K562 (cell line): ENCODE results near the gene CUX1. TPM values are rescaled to one million over a fixed set of nuclear protein-coding genes. Genes with fewer than 3 reads are reported as not detected.

Experiments
- ATAC-seq: fragments of 200-7000 bp; cut with Tn5 transposase; 3 replicates; pipeline ENCODE4 v1.9.1; 2020; ENCODE audit warnings: moderate library complexity
- BruUV-seq: library from RNA; stranded (reverse); fragments of 400-500 nt; replicated peaks from 2 replicates; lab custom pipeline; 2021; lab: Mats Ljungman, UMichigan
- CTCF ChIA-PET: fragments of 300-600 bp; formaldehyde crosslinking; extraction: SDS; loops from one replicate; lab custom pipeline; 2021; ENCODE audit warnings: low intra/inter-chr PET ratio; lab: Yijun Ruan, JAX
- POLR2A ChIA-PET: fragments of 300-600, 350-650 bp; sonication (Branson Sonifier 250); formaldehyde crosslinking; extraction: SDS; loops from one replicate; lab custom pipeline; 2021; ENCODE audit warnings: antibody characterized with exemption, inconsistent platforms; lab: Yijun Ruan, JAX
- DNase-seq, 4 experiments: peaks; one replicate each; pipeline versions ENCODE4 v3.0.0 to v3.0.0-alpha.2; 2011 to 2018; ENCODE audit warnings: low spot score in 3 of 4, mixed read lengths in 3 of 4; ENCODE audit errors: extremely low read depth in 1 of 4
- FAIRE-seq: peaks from 2 replicates; lab custom pipeline; 2011; peaks lifted over from hg19 to GRCh38; lab: Jason Lieb, UNC
- H2AFZ ChIP-seq: 2 replicates; pipeline ENCODE4 v1.6.0; 2011; ENCODE audit warnings: low read depth, low read length, control low read depth, inconsistent platforms
- H3K27ac ChIP-seq: fragments of 200-600 bp; 3 replicates; pipeline ENCODE4 v1.8.0; 2011; ENCODE audit warnings: low read depth, mild to moderate bottlenecking, control low read depth, inconsistent platforms, low read length, moderate library complexity, mixed read lengths; ENCODE audit errors: extremely low read depth
- H3K27me3 ChIP-seq, 2 experiments: fragments of 300-600 bp in 1 of 2; 2 replicates in 1 of 2; 3 replicates in 1 of 2; pipeline versions ENCODE4 v1.6.0 to v1.8.0; 2011; ENCODE audit warnings: inconsistent platforms in 2 of 2, low read length in 2 of 2, mild to moderate bottlenecking in 1 of 2, mixed read lengths in 1 of 2, moderate library complexity in 1 of 2; ENCODE audit not compliant: control insufficient read depth in 2 of 2, insufficient read depth in 2 of 2
- H3K36me3 ChIP-seq: fragments of 300-600 bp; 3 replicates; pipeline ENCODE4 v1.8.0; 2011; ENCODE audit warnings: mild to moderate bottlenecking, low read length, inconsistent platforms; ENCODE audit not compliant: control insufficient read depth, insufficient read depth
- H3K4me1 ChIP-seq, 2 experiments: fragments of 200-600 bp in 1 of 2; replicated peaks in 1 of 2; 2 replicates in 1 of 2; 3 replicates in 1 of 2; pipeline versions ENCODE4 v1.5.1 to v1.8.0; 2011; ENCODE audit warnings: inconsistent platforms in 2 of 2, low read length in 2 of 2, mild to moderate bottlenecking in 1 of 2, mixed read lengths in 1 of 2, moderate library complexity in 1 of 2; ENCODE audit not compliant: control insufficient read depth in 2 of 2, insufficient read depth in 2 of 2
- H3K4me2 ChIP-seq: 2 replicates; pipeline ENCODE4 v1.6.1; 2011; ENCODE audit warnings: low read length, control low read depth, inconsistent platforms, mixed read lengths; ENCODE audit not compliant: insufficient read depth
- H3K4me3 ChIP-seq: fragments of 200-600 bp; sonication (generic), shearing (Covaris generic); 2 replicates; pipeline ENCODE4 v1.5.1; 2016; ENCODE audit warnings: control low read depth, inconsistent platforms
- H3K79me2 ChIP-seq: fragments of 200-600 bp; 3 replicates; pipeline ENCODE4 v1.8.0; 2011; ENCODE audit warnings: low read length, inconsistent platforms; ENCODE audit not compliant: control insufficient read depth, insufficient read depth
- H3K9ac ChIP-seq, 2 experiments: 2 replicates each; pipeline versions ENCODE4 v1.6.0 to v1.6.1; 2011; ENCODE audit warnings: low read depth in 2 of 2, low read length in 2 of 2, control low read depth in 1 of 2, inconsistent platforms in 1 of 2, mild to moderate bottlenecking in 1 of 2, mixed read lengths in 1 of 2; ENCODE audit not compliant: insufficient read depth in 1 of 2
- H3K9me1 ChIP-seq: one replicate; pipeline ENCODE4 v1.6.0; 2011; ENCODE audit warnings: inconsistent platforms, mild to moderate bottlenecking, low read length, moderate library complexity; ENCODE audit not compliant: control insufficient read depth, insufficient read depth
- H3K9me3 ChIP-seq: replicated peaks from 2 replicates; pipeline ENCODE4 v1.5.1; 2011; ENCODE audit warnings: low read depth, low read length, inconsistent platforms; ENCODE audit not compliant: control insufficient read depth, insufficient read depth
- H4K20me1 ChIP-seq: replicated peaks from 2 replicates; pipeline ENCODE4 v1.6.1; 2011; ENCODE audit warnings: low read length, inconsistent platforms, mixed read lengths; ENCODE audit not compliant: control insufficient read depth, insufficient read depth
- CHCHD3 ChIP-seq: fragments of 250-450 bp; sonication (Bioruptor Pico); IDR thresholded peaks from 2 replicates; pipeline ENCODE4 v2.1.2; 2022; ENCODE audit warnings: mild to moderate bottlenecking
- FUS ChIP-seq: fragments of 200-400 bp; formaldehyde crosslinking; optimal IDR thresholded peaks from 2 replicates; pipeline ENCODE3; 2017; ENCODE audit warnings: low read depth, low read length
- GABPA ChIP-seq: fragments of 200-800 bp; sonication (Bioruptor generic); conservative IDR thresholded peaks from 2 replicates; pipeline ENCODE4 v1.6.1; 2016; ENCODE audit warnings: low read depth, missing genetic modification characterization, missing compliant biosample characterization
- MCM2 ChIP-seq: fragments of 450-650 bp; IDR thresholded peaks from 2 replicates; pipeline ENCODE4 v1.6.1; 2017; ENCODE audit warnings: low read depth, mild to moderate bottlenecking
- NFE2L1 ChIP-seq: fragments of 450-650 bp; IDR thresholded peaks from 2 replicates; pipeline ENCODE4 v1.6.1; 2016; ENCODE audit warnings: missing genetic modification characterization, low read depth, mild to moderate bottlenecking, missing compliant biosample characterization, moderate library complexity, borderline replicate concordance
- OTX1 ChIP-seq: fragments of 450-650 bp; formaldehyde crosslinking; IDR thresholded peaks from 2 replicates; pipeline ENCODE4 v1.4.0; 2022; ENCODE audit warnings: mild to moderate bottlenecking
- PPARD ChIP-seq: fragments of 250-450 bp; sonication (Bioruptor Pico); IDR thresholded peaks from 2 replicates; pipeline ENCODE4 v1.8.0; 2022; ENCODE audit warnings: inconsistent platforms, mild to moderate bottlenecking, moderate library complexity
- SMARCC2 ChIP-seq: fragments of 450-650 bp; IDR thresholded peaks from 2 replicates; pipeline ENCODE4 v1.6.1; 2017; ENCODE audit warnings: antibody characterized with exemption, moderate library complexity, mild to moderate bottlenecking, low read depth
- TOE1 ChIP-seq, 2 experiments: fragments of 450-650 bp in 1 of 2; sonication (generic) in 1 of 2; formaldehyde crosslinking in 1 of 2; IDR thresholded peaks; 2 replicates each; pipeline versions ENCODE4 v1.7.1 to v1.8.0; 2016 to 2022; ENCODE audit warnings: borderline replicate concordance in 2 of 2, mild to moderate bottlenecking in 2 of 2, antibody characterized with exemption in 1 of 2, inconsistent platforms in 1 of 2, low read depth in 1 of 2, missing genetic modification reagents in 1 of 2, moderate library complexity in 1 of 2
- ZBTB8A ChIP-seq: fragments of 450-650 bp; IDR thresholded peaks from 2 replicates; pipeline ENCODE4 v1.6.1; 2018; ENCODE audit warnings: mild to moderate bottlenecking, moderate library complexity; ENCODE audit not compliant: partially characterized antibody
- ZFP36 ChIP-seq: fragments of 150-350 bp; IDR thresholded peaks from 2 replicates; pipeline ENCODE4 v1.6.1; 2018; ENCODE audit warnings: low read length, low read depth; ENCODE audit not compliant: partially characterized antibody
- ZFPM2 ChIP-seq: fragments of 250-450 bp; sonication (Bioruptor Pico); IDR thresholded peaks from 2 replicates; pipeline ENCODE4 v1.5.1; 2022; ENCODE audit warnings: mild to moderate bottlenecking
- ZNF134 ChIP-seq: fragments of 250-450 bp; sonication (Bioruptor Pico); conservative IDR thresholded peaks from 2 replicates; pipeline ENCODE4 v1.4.0; 2020
- ZNF165 ChIP-seq: fragments of 250-450 bp; sonication (Bioruptor Pico); IDR thresholded peaks from 2 replicates; pipeline ENCODE4 v1.4.0; 2020; ENCODE audit warnings: borderline replicate concordance
- ZNF77 ChIP-seq: fragments of 250-450 bp; sonication (Bioruptor Pico); IDR thresholded peaks from 2 replicates; pipeline ENCODE4 v1.5.0; 2020
- WGBS: fragments of 100-300 bp; shearing (Covaris generic); methylation state at CpG from one replicate; pipeline ENCODE4 v1.1.6; 2016; ENCODE audit warnings: low coverage, mixed read lengths; ENCODE audit not compliant: insufficient coverage; ENCODE audit errors: missing lambda C conversion rate; 5-methylcytosine and 5-hydroxymethylcytosine counted together
- in situ Hi-C: fragments of 300-500 bp; cut with MboI; formaldehyde crosslinking; loops from 4 replicates; pipeline ENCODE4 v1.15.0; 2018; ENCODE audit warnings: inconsistent platforms, mixed read lengths
- intact Hi-C: fragments of 100-400 bp; cut with micrococcal nuclease; formaldehyde crosslinking; loops from 2 replicates; pipeline ENCODE4 v1.14.2; 2022
- polyA plus RNA-seq, 8 experiments: library from polyadenylated mRNA; depleted of rRNA in 4 of 8; stranded (reverse) in 5 of 8; unstranded in 3 of 8; fragments of >200 nt; fragmentation: Nextera tagmentation in 2 of 8; fragmentation: Illumina TruSeq in 1 of 8; extraction: Ambion mirVana in 2 of 8; extraction: Trizol in 1 of 8; gene quantifications; 2 replicates each; pipeline versions ENCODE4 v1.2.1 to v1.2.3, GENCODE V29; 2011 to 2014; ENCODE audit warnings: inconsistent platforms in 1 of 8, missing spikeins in 1 of 8
- total RNA-seq, 7 experiments: library from RNA; depleted of rRNA in 6 of 7; stranded (reverse); fragments of >200 nt in 6 of 7; fragmentation: Illumina TruSeq in 2 of 7; extraction: Trizol in 2 of 7; gene quantifications; 2 replicates each; pipeline versions ENCODE4 v1.2.1 to v1.2.3, GENCODE V29; 2011 to 2021; ENCODE audit warnings: low replicate concordance in 1 of 7

The CUX1 gene
- total and polyA plus RNA-seq, 9 of the 15 experiments (the other 6 are each of a cell fraction or from before 2014, with no cell fraction given), result 3.6 to 55.3 (median 25.2) TPM

GRCh38 chr7:101923602-101923985 lies 106.2 kb downstream of the CUX1 start:
- Histone ChIP-seq H3K27me3 (no peaks in the 10 kb centered on the region), H3K9me1 (no peaks in the 10 kb centered on the region), H4K20me1 (peaks cover 22% of the 10 kb centered on the region), H2AFZ (no peak overlapping the region), H3K4me2 (no peak overlapping the region), H3K36me3 (peaks cover 23% of the 10 kb centered on the region; the same call in 2 of the 3 replicates), H3K4me3 (no peak overlapping the region), H3K9me3 (no peaks in the 10 kb centered on the region), H3K9ac (no peak overlapping the region), H3K4me1 (peaks cover 15 to 31% of the 10 kb centered on the region in 2 experiments), H3K79me2 (peaks cover 73% of the 10 kb centered on the region), H3K27ac (no peak overlapping the region)
- WGBS, result 94% methylated on average over 11 of the region's 11 CpGs
- no peak for FAIRE-seq
- no TSS peak for BruUV-seq
- in situ Hi-C loops (no loop called here), intact Hi-C loops (no loop called here)
- ATAC-seq, result no peak
- TF ChIP-seq ZFP36, result no peak
- no peak for TF ChIP-seq MCM2
- TF ChIP-seq ZFPM2 (CRISPR knock-in tag), result no peak
- TF ChIP-seq OTX1 (CRISPR knock-in tag), result no peak
- no peak for TF ChIP-seq SMARCC2
- TF ChIP-seq ZNF77, result no peak
- no peak for TF ChIP-seq ZBTB8A
- no peak for TF ChIP-seq CHCHD3
- no peak for TF ChIP-seq ZNF165 (CRISPR knock-in tag)
- TF ChIP-seq PPARD (CRISPR knock-in tag), result no peak
- no peak for TF ChIP-seq ZNF134
- no peak for TF ChIP-seq TOE1 (IDR thresholded peaks at IDR 0.05; ENCODE audit: borderline replicate concordance)
- TF ChIP-seq TOE1 (CRISPR knock-in tag; IDR thresholded peaks at IDR 0.05; ENCODE audit: borderline replicate concordance, low read depth), result no peak
- no peak for TF ChIP-seq NFE2L1
- no peak for TF ChIP-seq FUS
- TF ChIP-seq GABPA (tag), result no peak
- POLR2A ChIA-PET, result interaction anchor here (1.0 kb wide), 1 partner anchor 9 kb away, joined by 3 read pairs; no protein-coding TSS in a partner anchor
- CTCF ChIA-PET, result interaction anchor here (0.7 kb wide), 1 partner anchor 884 kb away, joined by 3 read pairs; no protein-coding TSS in a partner anchor
- no peak for DNase-seq
